ENCODE data around the gene SEC61A2.

The SEC61A2 gene

GRCh38 chr10:12195603-12196506 lies 66.4 kb downstream of the SEC61A2 start, which contains the start of the genes CDC123 and NUDT5:
CDC123 (plus strand) TSS chr10:12196188; CDS start chr10:12196246, 58 bp downstream.
NUDT5 (minus strand) TSS chr10:12195891; CDS start chr10:12186291, 9,600 bp downstream.
- peak within 1 kb of the TSS; percentile 98 for H3K27ac ChIP-seq (replicated peaks)
- no peaks in the 10 kb centered on the region for H3K27me3 ChIP-seq (ENCODE audit: insufficient read depth, poor library complexity, severe bottlenecking)
- H3K4me3 ChIP-seq (replicated peaks; ENCODE audit: insufficient read depth, low read length) = peak within 1 kb of the TSS; percentile 81
- peak; percentile 56 to 82 for DNase-seq (ENCODE audit: low read depth in 1 of 2, low spot score in 1 of 2)
- TF ChIP-seq CTCF (IDR thresholded peaks at IDR 0.05; ENCODE audit: insufficient read depth, low read length) (no peak), GABPA (IDR thresholded peaks at IDR 0.05; ENCODE audit: low read depth) (peak; percentile 96), POLR2AphosphoS5 (IDR thresholded peaks at IDR 0.05; ENCODE audit: low read depth) (peak; percentile 56), SPI1 (IDR thresholded peaks at IDR 0.05; ENCODE audit: borderline replicate concordance, low read depth) (no peak), REST (IDR thresholded peaks at IDR 0.05; ENCODE audit: insufficient replicate concordance, low read depth) (no peak)

GRCh38 chr10:12196531-12197211 lies 67.2 kb downstream of the SEC61A2 start:
- DNase-seq (ENCODE audit: low read depth in 1 of 2, low spot score in 1 of 2) = no peak
- peak overlapping the region; percentile 81 for H3K4me3 ChIP-seq (replicated peaks; ENCODE audit: insufficient read depth, low read length)
- H3K27ac ChIP-seq (replicated peaks) = peak overlapping the region; percentile 98
- H3K27me3 ChIP-seq (ENCODE audit: insufficient read depth, poor library complexity, severe bottlenecking) = no peaks in the 10 kb centered on the region
- TF ChIP-seq CTCF (IDR thresholded peaks at IDR 0.05; ENCODE audit: insufficient read depth, low read length) = no peak
- TF ChIP-seq REST (IDR thresholded peaks at IDR 0.05; ENCODE audit: insufficient replicate concordance, low read depth) = no peak
- no peak for TF ChIP-seq POLR2AphosphoS5 (IDR thresholded peaks at IDR 0.05; ENCODE audit: low read depth)
- TF ChIP-seq GABPA (IDR thresholded peaks at IDR 0.05; ENCODE audit: low read depth) = no peak
- TF ChIP-seq SPI1 (IDR thresholded peaks at IDR 0.05; ENCODE audit: borderline replicate concordance, low read depth) = no peak

GRCh38 chr10:12198156-12198555 lies 68.7 kb downstream of the SEC61A2 start:
- H3K27ac ChIP-seq (replicated peaks) = no peak overlapping the region
- no peaks in the 10 kb centered on the region for H3K27me3 ChIP-seq (ENCODE audit: insufficient read depth, poor library complexity, severe bottlenecking)
- H3K4me3 ChIP-seq (replicated peaks; ENCODE audit: insufficient read depth, low read length) = peak overlapping the region; percentile 81
- no peak for TF ChIP-seq POLR2AphosphoS5 (IDR thresholded peaks at IDR 0.05; ENCODE audit: low read depth)
- DNase-seq (ENCODE audit: low read depth in 1 of 2, low spot score in 1 of 2) = no peak

GRCh38 chr10:12200850-12201249 lies 71.4 kb downstream of the SEC61A2 start:
- Histone ChIP-seq H3K4me3 (replicated peaks; ENCODE audit: insufficient read depth, low read length) (no peak overlapping the region), H3K27ac (replicated peaks) (no peak overlapping the region), H3K27me3 (ENCODE audit: insufficient read depth, poor library complexity, severe bottlenecking) (no peaks in the 10 kb centered on the region)
- DNase-seq (ENCODE audit: low read depth in 1 of 2, low spot score in 1 of 2) = no peak
- TF ChIP-seq POLR2AphosphoS5 (IDR thresholded peaks at IDR 0.05; ENCODE audit: low read depth) (no peak), SPI1 (IDR thresholded peaks at IDR 0.05; ENCODE audit: borderline replicate concordance, low read depth) (no peak), CTCF (IDR thresholded peaks at IDR 0.05; ENCODE audit: insufficient read depth, low read length) (no peak), REST (IDR thresholded peaks at IDR 0.05; ENCODE audit: insufficient replicate concordance, low read depth) (no peak), GABPA (IDR thresholded peaks at IDR 0.05; ENCODE audit: low read depth) (no peak)
